Right lobe of liver (tissue), 4 donors: ENCODE data around the gene ZFYVE19.

Experiments
- POLR2A ChIP-seq: fragments of 450-650 bp; IDR thresholded peaks from one replicate; pipeline ENCODE4 v1.6.1; 2017; ENCODE audit warnings: antibody characterized with exemption, mild to moderate bottlenecking
- TF ChIP-seq, protein P1 (sequence below), 4 donors: fragments of 200-600 bp in 3 of 4; fragments of 450-650 bp in 1 of 4; IDR thresholded peaks; one replicate each; pipeline versions ENCODE4 v1.5.1 to v1.8.0; 2016 to 2022; ENCODE audit warnings: antibody characterized with exemption in 4 of 4, mild to moderate bottlenecking in 2 of 4
- donor health status: DM: no; HTN: no; CAD: no.
- donor health status: DM: no; HTN: no; CAD: no.
- donor health status: DM: no; HTN: yes; CAD: no.

DNA sequence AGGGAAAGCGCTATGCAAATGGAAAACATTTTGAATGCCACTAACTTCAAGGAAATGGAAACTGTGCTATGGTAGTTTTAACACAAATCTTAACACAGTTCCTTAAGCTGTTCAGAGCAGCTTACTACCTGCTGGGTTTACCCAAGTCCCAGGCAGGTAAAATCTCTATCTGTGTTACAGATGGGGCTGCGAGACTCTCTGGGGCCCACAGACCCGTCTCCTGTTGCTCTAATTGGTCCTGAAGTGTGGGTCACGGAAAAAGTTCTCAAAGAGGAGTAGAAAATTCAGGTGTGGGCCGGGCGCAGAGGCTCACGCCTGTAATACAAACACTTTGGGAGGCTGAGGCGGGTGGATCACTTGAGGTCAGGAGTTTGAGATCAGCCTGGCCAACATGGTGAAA lies 16.9 kb upstream of the ZFYVE19 start:
- no peak for TF ChIP-seq POLR2A
- TF ChIP-seq, protein P1, sequence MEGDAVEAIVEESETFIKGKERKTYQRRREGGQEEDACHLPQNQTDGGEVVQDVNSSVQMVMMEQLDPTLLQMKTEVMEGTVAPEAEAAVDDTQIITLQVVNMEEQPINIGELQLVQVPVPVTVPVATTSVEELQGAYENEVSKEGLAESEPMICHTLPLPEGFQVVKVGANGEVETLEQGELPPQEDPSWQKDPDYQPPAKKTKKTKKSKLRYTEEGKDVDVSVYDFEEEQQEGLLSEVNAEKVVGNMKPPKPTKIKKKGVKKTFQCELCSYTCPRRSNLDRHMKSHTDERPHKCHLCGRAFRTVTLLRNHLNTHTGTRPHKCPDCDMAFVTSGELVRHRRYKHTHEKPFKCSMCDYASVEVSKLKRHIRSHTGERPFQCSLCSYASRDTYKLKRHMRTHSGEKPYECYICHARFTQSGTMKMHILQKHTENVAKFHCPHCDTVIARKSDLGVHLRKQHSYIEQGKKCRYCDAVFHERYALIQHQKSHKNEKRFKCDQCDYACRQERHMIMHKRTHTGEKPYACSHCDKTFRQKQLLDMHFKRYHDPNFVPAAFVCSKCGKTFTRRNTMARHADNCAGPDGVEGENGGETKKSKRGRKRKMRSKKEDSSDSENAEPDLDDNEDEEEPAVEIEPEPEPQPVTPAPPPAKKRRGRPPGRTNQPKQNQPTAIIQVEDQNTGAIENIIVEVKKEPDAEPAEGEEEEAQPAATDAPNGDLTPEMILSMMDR (IDR thresholded peaks at IDR 0.05) = no peak
